Measurements from ENCODE around the gene SMIM38. TPM values are rescaled to one million over a fixed set of nuclear protein-coding genes. Genes with fewer than 3 reads are reported as not detected.

Gene SMIM38
- total RNA-seq, 1 donor from 2014 or later: 0.26 TPM

DNA sequence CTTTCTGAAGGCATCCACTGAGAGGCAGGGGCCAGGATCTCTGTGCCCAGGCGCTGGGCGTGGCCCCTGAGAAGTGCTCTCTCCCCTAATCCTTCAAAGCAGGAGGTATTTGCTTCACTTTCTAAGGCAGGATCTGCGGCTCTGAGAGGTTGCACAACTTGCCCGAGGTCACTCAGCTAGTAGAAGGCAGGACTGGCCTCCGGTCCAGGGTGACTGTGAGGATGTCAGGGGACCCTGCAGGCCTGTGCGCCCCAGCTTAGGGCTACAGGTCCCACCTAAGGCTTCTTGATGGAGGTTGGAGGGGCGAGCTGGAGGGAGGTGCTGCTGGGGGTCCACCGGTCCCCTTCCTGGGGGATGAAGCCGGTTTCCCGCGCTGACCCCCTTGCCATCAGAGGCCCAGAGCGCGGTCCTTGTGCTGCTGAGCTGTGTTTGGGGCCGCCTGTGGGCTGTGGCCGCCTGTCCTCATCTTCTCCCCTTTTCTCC, 979 bp downstream of the SMIM38 start:
- no peak for FAIRE-seq
- Histone ChIP-seq H3K36me3 (ENCODE audit: control insufficient read depth, insufficient read depth, low read length) (no peaks in the 10 kb centered on the region), H3K27me3 (ENCODE audit: control insufficient read depth, insufficient read depth, low read length) (peaks cover 2% of the 10 kb centered on the region), H3K4me3 (ENCODE audit: low read depth, low read length) (no peak overlapping the region)
- DNase-seq (ENCODE audit: low read depth): peak; percentile 19
- TF ChIP-seq, protein P1, sequence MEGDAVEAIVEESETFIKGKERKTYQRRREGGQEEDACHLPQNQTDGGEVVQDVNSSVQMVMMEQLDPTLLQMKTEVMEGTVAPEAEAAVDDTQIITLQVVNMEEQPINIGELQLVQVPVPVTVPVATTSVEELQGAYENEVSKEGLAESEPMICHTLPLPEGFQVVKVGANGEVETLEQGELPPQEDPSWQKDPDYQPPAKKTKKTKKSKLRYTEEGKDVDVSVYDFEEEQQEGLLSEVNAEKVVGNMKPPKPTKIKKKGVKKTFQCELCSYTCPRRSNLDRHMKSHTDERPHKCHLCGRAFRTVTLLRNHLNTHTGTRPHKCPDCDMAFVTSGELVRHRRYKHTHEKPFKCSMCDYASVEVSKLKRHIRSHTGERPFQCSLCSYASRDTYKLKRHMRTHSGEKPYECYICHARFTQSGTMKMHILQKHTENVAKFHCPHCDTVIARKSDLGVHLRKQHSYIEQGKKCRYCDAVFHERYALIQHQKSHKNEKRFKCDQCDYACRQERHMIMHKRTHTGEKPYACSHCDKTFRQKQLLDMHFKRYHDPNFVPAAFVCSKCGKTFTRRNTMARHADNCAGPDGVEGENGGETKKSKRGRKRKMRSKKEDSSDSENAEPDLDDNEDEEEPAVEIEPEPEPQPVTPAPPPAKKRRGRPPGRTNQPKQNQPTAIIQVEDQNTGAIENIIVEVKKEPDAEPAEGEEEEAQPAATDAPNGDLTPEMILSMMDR (IDR thresholded peaks at IDR 0.05; ENCODE audit: insufficient read depth, low read length, severe bottlenecking): no peak

DNA sequence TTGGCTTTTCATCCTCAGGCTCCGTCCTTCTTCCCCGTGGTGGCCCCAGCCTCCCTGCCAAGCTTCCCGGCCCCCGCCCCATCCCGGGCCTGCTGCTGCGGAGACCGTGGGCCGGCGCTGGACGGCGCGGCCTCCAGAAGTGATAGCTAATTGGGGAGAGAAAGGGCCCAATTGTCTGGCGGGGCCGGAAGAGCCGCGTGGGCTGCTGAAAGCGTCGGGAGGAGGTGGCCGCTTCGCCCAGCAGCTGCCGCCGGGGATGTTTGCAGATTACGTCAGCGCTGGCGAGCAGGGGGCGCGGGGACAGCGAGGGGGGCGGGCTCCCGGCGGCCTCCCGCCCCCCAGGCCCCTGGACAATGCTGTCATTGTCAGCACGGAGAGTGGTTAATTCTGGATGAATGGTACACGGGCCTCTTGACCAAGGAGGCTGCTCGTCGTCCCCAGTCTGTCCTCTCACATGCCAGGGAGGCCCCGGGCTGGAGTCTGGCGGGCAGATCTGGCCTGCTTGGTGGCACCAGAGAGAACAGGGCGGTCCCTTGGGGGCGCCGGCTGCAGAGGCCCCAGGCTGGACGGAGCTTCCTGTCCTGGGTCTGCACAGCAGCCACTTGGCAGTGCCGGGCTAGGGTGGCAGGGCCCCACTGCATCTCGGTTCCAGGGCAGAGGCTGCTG, 1.6 kb downstream of the SMIM38 start:
- Histone ChIP-seq H3K4me3 (ENCODE audit: low read depth, low read length) (no peak overlapping the region), H3K36me3 (ENCODE audit: control insufficient read depth, insufficient read depth, low read length) (no peaks in the 10 kb centered on the region), H3K27me3 (ENCODE audit: control insufficient read depth, insufficient read depth, low read length) (peaks cover 2% of the 10 kb centered on the region)
- no peak for FAIRE-seq
- TF ChIP-seq, protein P1 (IDR thresholded peaks at IDR 0.05; ENCODE audit: insufficient read depth, low read length, severe bottlenecking): no peak
- DNase-seq (ENCODE audit: low read depth): no peak

DNA sequence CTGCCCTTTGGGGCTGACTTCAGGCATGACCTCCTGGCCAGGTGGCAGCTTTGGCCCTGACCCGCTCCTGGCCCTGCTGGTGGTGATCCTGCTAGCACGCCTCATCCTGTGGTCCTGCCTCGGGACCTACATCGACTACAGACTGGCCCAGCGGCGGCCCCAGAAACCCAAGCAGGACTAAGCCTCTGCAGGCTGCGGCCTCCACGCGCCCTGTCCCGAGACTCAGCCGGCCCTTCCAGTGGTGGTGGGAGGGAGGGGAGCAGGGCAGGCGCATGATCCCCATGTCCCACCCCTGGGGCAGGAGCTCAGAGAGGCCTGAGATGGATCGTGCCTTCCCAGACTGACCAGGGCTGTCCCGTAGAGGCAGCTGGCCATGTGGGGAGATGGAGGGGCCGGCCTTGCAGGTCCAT, 2.1 kb downstream of the SMIM38 start:
- no peaks in the 10 kb centered on the region for H3K36me3 ChIP-seq (ENCODE audit: control insufficient read depth, insufficient read depth, low read length)
- FAIRE-seq: no peak
- no peak overlapping the region for H3K4me3 ChIP-seq (ENCODE audit: low read depth, low read length)
- peaks cover 2% of the 10 kb centered on the region for H3K27me3 ChIP-seq (ENCODE audit: control insufficient read depth, insufficient read depth, low read length)
- no peak for DNase-seq (ENCODE audit: low read depth)
- TF ChIP-seq, protein P1 (IDR thresholded peaks at IDR 0.05; ENCODE audit: insufficient read depth, low read length, severe bottlenecking): no peak

DNA sequence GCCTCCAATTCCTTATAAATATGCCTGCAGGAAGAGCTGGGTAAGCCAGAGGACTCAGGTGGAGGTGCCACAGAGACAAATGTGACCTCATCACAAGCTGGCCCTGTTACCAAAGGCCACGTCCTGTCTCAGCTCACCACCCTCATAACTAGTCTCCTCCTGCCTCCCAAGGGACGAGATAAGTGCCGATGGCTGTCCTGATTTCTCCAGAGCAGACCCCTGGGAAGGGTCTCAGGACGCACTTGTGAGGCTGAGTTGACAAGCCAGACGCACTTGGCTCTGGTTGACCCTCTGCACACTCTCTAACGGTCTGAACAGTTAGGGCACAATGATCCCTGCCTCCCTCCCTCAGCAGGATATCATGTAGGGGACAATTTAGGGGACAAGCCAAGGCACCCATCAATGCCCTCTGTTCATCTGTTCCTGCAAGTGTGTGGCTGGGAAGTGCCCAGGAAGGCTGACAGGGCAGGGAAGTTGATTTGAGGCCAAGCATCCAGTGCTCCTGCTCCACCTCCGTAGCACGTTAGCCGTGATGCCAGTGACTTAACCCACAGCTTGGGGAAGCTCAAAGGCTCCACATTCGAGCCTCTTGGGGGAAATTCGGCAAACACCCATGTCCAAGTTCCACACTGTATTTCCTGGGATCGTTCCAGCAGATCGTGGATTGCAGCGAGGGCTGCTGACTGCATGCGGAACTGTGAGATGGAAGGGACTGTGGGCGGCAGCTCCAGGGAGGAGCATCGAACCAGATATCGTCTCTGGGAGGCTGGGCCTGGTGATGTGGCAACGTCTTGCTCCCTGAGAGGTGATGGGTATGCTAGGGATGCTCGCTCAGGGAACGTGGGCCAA, 2.8 kb downstream of the SMIM38 start:
- FAIRE-seq: no peak

DNA sequence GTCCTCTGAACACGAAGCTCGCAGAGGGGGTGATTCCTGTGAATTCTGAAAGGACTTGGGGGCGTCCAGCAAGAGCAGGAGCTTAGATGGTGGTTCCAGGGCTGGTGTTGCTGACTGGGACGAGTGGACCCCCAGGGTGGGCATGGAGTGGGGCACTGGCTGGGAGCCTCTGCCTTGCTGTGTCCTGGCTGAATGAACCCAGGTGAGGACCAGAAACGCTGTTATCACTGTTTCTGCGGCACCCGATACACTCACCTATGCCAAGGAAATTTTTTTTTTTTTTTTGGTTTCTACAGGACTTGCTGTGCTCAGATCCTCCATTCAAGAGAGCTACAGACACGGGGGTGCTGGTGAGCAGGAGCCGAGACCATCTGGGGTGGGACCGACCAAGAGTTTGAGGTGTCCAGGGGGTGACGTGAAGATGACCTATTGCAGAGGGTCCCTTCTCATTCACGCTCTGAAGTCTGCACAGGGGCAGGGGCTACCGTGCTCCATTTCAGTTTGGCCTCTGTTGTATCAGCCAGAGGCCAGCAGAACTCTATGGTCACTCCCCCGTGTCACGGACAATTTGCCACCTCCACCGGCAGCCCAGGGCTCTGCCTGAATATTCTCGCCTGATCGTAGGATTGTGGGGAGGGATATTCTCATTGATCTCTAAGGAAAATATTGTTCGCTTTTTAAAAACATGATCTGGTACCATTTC, 3.6 kb downstream of the SMIM38 start:
- Histone ChIP-seq H3K4me3 (ENCODE audit: low read depth, low read length) (no peak overlapping the region), H3K36me3 (ENCODE audit: control insufficient read depth, insufficient read depth, low read length) (no peaks in the 10 kb centered on the region), H3K27me3 (ENCODE audit: control insufficient read depth, insufficient read depth, low read length) (peaks cover 2% of the 10 kb centered on the region)
- FAIRE-seq (no peak), DNase-seq (ENCODE audit: low read depth) (no peak)
- TF ChIP-seq, protein P1 (IDR thresholded peaks at IDR 0.05; ENCODE audit: insufficient read depth, low read length, severe bottlenecking): no peak

More for the DNA sequence above, 2.8 kb downstream of the SMIM38 start:
- no peaks in the 10 kb centered on the region for H3K36me3 ChIP-seq (ENCODE audit: control insufficient read depth, insufficient read depth, low read length)
- TF ChIP-seq, protein P1 (IDR thresholded peaks at IDR 0.05; ENCODE audit: insufficient read depth, low read length, severe bottlenecking): no peak
- no peak for DNase-seq (ENCODE audit: low read depth)
- H3K27me3 ChIP-seq (ENCODE audit: control insufficient read depth, insufficient read depth, low read length): peaks cover 2% of the 10 kb centered on the region
- no peak overlapping the region for H3K4me3 ChIP-seq (ENCODE audit: low read depth, low read length)
